Stimulated activated CD8-positive, alpha-beta memory T cell treated with anti-CD3 and anti-CD28 coated beads, Interleukin-2, amount 100 ng/mL, for 1 hour (primary cell): ENCODE measurements around the gene KIF12.

Experiments
- DNase-seq, 2 donors: peaks; one replicate each; pipeline ENCODE4 v3.0.0-alpha.2; 2020; ENCODE audit warnings: low read depth in 2 of 2

KIF12 gene

DNA sequence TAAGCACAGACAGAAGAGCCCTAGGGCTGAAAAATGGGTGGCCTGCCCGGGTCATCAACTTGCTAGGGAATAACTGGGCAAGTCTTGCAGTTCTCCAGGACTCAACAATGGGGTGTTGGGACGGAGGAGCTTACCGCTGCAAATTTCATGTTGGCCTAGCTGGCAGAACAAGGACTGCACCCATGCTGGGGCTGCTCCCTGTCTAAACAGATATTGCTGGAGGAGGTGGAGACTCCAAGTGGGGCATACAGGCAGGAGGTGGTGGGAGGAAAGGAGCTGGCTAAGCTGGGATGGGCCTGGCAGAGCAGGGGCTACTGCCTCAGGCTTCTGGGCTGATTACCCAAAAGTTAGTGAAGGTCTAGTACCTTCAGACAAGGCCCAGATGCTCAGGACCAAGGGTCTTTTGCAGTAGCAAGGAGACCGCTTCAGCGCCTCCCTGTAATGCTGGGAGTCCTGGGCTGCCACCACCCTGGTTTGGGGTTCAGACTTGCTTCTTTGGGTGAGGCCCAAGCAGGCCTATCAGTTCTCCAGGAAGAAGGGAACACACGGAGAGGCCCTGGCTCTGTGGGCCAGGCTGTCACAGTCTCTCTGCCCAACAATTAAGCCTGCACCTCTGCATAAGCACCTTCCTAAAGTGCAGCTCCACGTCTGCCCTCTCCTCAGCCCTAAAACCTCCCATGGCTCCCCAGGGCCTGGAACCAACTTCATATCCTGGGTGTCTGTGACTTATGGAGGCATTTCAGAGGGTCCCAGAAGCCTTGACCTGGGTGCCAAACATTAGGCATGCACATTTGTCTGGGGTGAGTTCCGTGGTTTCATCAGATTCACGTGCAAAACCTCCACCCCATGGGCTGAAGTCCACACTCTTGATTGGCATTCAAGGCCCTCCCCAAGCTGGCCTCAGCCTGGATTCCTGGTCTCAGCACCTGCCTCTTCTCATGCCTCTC lies 24.2 kb upstream of the KIF12 start:
- DNase-seq = no peak

DNA sequence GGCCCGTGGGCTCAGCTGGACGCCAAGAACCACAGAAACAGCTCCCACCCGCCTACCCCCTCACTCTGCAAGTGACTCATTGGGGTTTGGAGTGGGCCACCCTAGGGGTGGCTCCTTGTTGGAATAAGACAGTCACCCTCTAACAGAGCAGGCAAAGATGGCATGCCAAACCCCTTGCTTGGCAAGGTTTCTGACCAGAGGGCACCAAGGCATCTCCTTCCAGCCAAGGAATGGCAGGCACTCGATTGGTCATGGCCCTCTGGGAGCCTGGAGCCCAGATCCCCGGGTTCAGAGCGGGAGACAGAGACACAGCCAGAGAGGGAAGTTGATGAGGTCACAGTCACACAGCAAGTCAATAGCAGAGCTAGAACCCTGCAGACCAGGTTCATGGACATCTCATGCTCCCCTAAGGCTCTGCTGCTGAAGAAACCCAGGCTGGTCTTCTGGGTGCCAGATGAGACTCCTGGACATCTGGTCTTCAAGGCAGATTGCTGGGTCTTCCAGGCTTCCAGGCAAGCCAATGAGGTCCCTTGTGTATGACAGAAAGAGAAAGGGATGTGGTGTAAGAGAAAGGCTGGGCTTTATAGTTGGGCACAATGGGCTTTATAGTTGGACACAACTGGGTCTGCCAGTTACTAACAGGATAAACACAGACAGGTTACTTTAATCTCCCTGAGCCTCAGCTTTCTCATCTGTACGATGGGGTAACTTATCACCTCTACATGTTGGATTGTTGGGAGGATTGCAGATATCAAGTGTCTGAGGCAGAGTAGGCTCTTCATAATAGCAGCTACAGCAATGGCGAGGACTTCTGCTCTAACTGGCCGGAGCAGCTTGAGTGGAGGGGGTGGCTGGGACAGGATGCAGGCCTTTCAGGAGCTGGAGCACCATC lies 23.3 kb upstream of the KIF12 start:
- no peak for DNase-seq

DNA sequence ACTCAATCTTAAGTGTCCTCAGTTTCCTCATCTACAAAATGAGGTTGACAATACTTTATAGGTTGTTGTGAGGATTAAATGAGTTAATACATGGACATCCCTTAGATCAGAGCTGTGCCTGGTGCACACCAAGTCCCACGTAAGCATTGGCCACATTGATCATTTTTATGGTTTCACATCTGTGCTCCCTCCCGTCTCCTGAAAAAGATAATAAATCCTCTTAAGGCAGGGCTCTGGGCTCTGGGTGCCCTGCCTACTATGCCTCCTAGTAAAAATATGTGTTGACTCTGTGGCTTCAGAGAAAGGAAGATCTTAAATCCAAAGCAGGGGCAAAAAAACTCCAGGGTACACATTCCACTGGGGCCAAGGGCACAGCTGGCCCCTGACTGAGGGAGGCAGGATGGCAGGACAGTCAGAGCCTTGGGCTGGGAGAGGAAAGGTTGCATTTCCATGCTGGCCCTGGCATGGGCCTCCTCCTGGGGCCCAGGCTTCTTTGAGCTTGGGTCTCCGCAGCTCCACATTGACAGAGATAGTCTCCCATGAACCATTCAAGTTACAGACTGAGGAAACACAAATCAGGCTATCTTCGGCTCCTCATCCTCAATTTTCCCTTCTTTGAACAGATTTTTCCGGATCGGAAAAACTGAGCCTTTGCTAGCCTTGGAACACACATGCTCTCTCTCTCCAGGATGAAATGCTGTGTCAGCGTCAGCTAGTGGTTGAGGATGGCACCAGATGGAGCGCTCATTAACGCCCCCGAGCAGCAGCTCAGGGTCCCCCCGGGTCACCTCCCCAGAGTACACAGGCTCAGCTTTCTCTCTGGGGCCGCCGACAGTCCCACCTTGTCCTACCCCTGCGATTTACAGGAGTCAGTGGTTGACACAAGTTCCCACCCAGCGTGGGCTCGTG lies 22.4 kb upstream of the KIF12 start:
- DNase-seq = no peak

DNA sequence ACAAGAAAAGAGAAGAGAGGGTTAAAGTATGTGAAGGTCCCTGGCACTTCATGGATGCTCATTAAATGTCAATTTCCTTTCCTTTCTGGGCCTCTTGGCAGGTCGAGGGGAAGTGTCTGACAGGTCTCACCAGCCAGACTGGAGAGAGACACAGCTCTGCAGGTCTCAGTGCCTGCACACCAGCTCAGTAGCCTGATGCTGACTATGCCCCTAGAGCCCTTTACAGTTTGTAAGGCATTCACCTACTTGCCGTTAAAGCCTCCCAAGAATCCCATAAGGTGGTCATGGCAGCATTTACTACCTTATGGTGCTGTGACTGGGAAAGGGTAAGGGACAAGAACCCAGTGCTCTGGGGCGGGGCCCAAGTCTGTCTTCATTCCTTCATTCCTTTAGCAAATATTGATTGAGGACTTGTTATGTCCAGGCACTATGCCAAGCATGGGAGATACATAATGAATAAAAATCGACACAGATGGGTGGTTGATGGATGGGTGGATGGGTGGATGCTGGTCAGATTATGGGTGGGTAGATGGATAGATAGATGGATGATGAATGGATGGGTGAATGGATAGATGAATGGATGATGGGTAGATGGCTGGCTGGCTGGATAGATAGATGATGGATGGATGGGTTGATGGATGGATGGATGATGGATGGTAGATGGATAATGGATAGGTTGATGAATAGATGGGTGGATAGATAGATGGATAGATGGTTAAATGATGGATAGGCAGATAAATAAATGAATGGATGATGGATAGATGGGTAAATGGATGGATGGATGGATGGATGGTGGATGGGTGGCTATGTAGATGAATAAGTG lies 21.3 kb upstream of the KIF12 start:
- no peak for DNase-seq

DNA sequence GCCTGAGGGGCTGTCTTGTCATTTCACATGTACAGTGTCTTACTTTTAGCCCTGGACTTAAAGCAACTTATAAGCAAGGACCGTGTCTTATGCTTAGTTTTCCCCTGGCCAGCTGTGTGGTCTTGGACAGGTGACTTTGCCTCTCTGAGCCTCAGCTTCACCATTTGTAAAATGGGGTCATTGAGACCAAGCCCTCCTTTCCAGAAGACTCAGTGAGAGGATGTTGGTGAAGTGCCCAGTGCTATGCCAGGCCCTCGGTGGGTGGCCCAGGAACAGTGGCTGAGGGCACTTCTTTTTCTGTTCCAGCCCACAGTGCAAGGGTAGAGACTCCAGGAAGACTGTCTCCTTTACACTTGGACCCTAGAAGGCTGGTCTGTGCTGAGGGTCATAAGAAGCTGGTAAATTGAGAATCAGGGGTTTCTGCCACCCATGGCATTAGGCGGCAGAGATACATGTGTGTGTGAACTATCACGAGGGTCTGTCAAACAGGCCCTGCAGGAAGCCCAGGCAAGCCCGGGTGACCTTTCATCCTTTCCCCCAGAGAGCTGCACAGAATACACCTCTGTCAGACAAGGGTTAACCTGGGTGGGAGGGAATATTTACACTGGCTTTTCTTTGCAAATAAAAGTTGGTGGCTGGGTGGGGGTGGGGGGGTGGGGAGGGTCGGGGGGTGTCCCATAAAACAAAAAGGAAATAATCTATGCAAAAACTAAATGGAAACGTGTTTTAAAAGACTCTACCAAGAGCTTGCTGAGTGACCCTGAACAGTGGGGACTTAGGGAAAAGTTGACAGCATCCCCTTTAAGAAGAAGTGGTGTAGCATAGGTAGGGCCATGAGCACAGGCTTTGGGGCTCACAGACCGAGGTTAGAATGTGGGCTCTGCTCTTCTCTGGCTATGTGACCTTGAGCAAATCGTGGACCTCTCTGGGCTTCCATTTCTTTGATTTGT lies 20.4 kb upstream of the KIF12 start:
- no peak for DNase-seq

DNA sequence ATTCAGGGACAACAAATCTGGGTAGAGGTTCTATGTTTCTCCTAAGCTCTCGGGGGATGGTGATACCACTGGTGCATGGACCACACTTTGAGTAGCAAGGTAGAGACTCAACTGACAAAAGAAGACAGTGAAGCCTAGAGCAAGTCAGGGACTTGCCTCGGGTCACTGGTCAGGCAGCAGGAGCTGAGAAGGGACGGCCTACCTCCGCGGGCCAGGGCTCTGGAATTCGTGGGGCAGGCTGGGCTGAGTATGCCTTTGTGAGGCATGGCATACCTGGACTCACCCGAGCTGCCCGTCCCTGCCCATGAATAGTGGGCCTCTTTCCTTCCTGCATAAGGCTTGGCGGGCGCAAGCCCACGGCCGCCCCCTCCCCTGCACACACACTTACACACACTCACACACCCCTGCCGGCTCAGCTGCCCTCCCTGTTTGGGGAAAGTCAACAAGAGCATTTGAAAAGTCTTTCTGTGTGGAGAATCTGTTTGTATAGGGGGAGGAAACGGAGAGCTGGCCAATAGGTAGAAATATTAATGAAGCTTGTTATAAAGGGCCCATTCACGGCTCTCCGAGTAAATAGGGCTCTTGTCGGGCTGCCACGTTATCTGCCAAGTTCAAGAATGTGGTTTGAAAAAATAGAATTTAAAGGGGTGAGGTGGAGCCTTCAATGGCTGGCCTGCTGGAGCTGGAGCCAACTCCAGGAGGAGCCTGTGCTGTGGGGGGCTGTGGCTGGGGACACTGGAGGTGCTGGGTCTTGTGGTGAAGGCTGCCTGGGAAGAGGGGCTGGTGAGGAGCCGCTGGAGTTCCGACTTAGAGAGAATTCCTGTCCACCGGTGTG lies 19.1 kb upstream of the KIF12 start:
- DNase-seq = no peak

DNA sequence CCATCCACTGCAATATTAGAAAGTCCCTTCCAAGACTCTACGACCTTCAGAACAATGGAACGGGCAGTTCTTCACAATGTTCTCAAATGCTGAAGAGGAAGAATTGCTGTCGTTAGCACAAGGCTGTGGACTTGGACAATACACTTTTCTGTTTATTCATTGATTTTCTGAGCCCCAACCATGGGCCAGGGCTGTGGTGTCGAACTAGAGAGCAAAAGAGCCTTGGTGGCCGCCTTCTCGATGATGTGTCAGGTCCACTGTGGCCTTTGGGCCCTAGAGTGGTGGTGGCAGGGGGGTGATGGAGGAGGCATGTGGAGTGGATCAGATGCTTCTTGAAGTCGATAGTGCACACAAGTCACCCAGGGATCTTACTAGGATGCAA lies 18.5 kb upstream of the KIF12 start:
- DNase-seq = no peak

DNA sequence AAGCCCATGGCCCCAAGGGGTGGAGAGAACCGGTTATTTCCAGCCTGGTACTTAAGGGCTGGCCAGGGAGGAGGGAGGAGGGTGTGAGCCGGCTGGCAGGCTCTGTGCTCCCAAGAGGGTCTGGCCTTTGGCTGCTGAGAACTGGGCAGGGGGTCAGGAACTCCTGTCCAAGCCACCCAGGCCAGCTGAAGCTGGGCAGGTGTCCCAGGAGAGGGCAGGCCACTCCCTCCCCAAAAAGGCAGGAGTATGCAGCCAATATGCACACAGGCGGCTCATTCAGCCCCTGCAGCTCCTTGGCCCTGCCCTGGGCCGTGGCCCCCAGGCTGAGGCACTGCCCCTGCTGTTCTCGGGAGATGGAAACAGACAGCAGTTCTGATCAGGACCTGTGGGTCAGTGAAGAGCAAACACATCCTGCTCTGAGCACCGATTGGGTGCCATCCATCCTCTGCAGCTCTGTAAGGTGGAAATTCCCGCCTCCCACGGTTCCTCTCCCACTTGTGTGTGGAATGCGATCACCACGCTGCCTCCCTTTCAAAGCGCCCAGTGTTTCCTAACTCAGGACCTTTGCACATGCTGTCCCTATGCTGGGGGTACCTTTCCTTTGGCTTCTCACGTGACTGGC lies 17.1 kb upstream of the KIF12 start:
- no peak for DNase-seq

DNA sequence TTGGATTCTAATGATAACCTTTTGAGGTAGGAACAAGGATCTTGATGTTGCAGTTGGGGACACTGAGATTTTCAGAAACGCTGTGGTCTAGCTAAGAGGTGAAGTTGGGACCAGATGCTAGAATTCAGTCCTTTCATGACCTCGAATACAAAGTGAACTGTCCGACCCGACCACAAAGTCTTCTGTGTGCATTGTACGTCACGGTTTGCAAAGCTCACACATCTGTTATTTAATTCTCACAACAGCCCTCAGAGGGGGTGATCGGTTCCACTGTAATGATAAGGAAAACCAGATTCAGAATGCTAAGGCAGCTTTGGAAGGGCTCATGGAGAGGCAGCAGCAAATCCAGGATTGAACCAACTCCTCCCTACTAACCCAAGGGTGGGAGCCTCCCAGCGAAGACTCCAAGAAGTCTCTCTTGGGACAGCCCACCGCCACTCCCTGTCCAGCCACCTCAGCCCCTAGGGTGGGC lies 16.6 kb upstream of the KIF12 start:
- DNase-seq = no peak

DNA sequence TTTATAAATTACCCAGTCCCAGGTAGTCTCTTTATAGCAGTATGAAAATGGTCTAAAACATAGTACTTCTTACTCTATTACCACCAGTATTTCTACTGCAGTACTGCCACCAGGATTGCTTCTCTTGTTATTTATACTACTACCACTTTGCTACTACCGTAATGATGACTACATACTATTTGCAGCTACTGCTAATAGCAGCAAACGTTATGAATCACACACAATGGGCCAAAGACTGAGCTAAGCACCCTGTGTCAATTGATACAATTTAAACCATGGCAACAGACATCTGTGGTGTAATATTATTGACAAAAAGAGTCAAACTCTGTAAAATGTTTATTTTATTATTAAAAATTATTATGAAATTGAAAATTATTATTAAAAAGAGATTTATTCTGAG lies 15.3 kb upstream of the KIF12 start:
- no peak for DNase-seq

DNA sequence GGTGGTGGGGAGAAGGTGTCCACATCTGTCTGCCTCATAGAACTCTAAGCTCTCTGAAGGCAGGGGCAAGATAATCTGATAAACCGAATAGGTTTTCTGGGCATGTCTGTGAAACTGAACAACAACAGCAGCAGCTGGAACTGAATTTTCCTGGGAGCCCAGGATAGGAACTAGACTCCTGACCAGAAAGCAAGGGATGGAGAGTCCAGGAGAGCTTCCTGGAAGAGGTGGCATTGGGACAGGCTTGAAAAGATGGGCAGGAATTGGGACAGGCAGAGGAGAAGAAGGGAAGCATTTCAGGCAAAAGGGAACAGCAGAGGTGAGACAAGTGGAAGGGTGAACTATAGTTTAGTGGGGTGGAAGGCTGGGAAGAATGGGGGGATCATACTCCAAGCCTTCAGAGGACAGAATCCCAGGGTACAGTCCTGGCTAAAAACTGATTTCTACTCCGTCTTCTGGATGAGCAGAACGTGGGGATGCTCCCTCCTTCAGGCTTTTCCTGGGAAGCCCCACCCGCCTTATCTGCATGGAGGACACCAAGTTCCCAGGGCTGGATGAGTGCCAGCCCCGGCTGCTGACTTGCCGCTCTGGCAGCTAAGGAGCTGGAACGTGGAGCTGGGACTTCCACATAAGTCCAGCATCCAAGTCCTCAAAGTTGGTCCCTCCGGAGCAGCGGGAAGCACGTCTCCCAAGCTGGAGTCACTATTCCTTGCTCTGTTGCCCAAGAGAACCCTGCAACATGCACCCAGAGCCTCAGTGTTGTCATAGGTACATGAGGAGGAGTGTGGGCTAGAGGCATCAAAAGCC lies 13.9 kb upstream of the KIF12 start:
- DNase-seq = no peak

DNA sequence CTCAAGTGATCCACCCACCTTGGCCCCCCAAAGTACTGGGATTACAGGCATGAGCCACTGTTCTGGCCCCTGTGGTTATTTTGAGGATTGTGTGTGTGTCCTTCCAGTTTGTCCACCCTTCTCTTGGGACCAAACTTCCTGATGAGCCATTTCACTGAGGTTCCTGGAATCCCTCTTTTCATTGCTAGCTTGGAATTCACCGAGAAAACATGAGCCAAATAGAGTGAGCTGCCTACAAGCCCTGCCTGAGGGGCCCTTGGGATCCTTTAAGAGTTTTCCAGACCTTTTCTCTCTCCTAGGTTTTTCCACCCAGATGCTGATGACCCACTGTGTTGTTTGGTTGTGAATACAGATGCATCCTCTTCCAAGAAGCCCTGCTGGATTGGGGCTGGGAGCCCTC lies 13.2 kb upstream of the KIF12 start:
- no peak for DNase-seq

DNA sequence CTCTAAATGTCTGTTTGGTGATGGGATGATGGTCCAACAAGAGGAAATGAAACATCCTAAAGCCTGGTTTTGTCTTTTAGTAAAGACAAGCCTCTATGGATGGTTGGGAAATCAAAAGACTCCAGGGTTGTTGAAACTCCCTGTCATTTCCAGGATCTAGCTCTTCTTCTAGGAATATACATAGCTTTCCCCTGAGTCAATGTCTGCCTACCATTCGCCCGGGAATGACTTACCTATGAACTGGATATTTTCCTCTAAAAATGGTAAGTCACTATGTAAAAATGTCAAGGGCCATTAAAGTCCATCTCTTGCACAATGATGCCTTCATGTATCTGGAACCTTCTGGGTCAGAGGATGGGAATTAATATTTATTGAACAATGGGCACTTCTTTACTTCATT lies 11.1 kb upstream of the KIF12 start:
- DNase-seq = no peak

DNA sequence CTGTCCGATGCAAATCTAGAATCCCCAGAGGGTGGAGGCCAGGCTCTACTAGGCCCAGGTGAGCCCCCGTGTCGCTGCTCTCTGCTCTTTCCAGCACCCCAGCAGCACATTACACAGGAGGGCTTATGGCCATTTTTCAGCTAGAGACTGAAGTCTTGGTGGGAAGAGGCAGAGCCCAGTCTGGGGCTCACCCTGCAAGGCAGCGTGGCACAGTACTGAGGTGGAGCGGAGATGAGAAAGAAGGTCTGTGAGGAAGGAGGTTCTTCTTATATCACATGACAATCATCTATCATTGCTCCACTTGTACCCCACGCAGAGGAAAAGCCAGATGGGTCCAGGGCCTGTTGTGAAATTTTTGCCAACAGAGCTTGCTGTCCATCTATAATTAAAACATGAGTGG lies 10.0 kb upstream of the KIF12 start:
- no peak for DNase-seq

DNA sequence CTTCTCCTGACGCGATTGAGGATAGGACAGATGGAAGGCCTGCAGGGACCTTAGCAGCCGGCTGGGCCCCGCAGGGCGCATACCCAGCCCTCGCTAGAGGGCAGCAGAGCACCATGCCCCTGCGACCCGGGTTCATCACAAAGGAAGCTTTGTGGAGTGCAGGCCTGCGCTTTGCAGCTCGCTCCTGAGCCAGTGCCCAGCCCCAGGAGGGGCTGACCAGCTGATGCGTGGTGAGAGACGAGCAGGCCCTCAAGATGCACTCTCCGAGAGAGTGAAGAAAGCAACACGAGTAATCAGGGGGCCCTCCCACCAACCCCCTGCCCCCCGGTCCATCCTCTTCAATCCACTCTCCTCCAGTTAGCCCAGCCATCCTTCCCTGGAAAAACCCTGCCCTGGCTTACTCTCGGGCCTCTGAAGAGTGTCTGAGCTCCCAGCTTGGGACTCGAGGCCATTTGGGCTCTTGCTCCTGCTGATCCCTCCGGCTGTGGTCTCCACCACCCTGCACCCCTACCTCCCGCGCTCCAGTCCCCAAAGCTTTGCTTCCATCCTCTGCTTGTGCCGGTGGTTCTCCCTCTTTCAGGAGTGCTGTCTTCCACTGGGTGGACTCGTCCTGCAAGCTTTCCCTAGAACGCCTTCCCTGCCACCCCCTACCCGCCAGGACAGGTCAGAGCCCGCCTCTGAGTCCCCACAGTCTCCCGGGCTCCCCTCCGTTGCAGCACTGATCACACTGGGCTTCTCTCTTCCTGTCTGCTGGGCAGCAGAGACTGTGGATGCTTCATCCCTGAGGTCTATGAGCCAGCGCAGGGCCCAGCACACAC lies 9.1 kb upstream of the KIF12 start:
- DNase-seq = no peak

DNA sequence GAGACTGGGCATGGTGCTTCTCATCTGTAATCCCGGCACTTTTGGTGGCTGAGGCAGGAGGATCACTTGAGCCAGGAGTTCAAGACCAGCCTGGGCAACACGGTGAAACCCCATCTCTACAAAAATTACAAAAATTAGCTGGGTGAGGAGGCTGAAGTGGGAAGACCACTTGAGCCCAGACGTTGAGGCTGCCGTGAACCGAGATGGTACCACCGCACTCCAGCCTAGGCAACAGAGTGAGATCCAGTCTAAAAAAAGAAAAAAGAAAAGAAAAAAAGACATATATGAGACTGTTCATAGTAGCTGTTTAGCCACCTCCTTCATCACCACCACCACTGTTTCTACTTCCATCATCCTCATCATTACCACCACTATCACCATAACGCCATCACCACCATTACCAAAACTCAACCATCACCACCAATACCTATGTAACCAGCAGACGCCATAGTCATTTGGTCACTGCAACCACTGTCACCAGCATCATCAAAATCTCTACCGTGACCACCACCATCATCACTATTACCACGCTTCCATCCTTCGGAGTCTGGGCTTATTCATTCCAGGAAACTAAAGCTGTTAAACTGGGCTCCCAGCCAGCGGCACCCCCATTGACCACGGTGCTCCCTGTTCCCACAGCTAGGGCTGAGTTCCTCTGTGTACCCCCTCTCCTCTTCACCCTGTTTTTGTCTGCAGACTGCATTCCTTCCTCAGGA lies 8.4 kb upstream of the KIF12 start:
- no peak for DNase-seq
